Measurements from ENCODE around the gene RARA.
A peak's percentile ranks its signal among the peaks of the same experiment; 100 is the strongest.
"Not testable (repeated sequence)": the region's sequence is repeated elsewhere in the genome, so short reads cannot be mapped to it uniquely, and the experiment has no call there.

The RARA gene

GRCh38 chr17:40361063-40361924 is 52.3 kb downstream of the RARA start:
- DNase-seq = no peak

GRCh38 chr17:40361925-40362695 is 53.1 kb downstream of the RARA start:
- no peak for DNase-seq

- DNase-seq = peak; percentile 64 to 77
Observed at GRCh38 chr17:40362696-40363110, 53.7 kb downstream of the RARA start.

- no peak for DNase-seq
Observed at GRCh38 chr17:40363111-40363827, 54.3 kb downstream of the RARA start.

- no peak for DNase-seq
Observed at GRCh38 chr17:40364121-40364861, 55.3 kb downstream of the RARA start, which contains the start of gene GJD3. TSS of gene GJD3 (minus strand) at chr17:40364737. CDS start at chr17:40363815, 922 bp downstream.

- DNase-seq = no peak
Observed at GRCh38 chr17:40364906-40365305, 55.9 kb downstream of the RARA start.

- no peak for DNase-seq
Observed at GRCh38 chr17:40366076-40366860, 57.3 kb downstream of the RARA start.

GRCh38 chr17:40366861-40367518 is 58.0 kb downstream of the RARA start:
- DNase-seq = no peak

GRCh38 chr17:40367728-40368127 is 58.7 kb downstream of the RARA start:
- not testable (repeated sequence) for DNase-seq

GRCh38 chr17:40369923-40370322 is 60.9 kb downstream of the RARA start:
- no peak for DNase-seq

GRCh38 chr17:40371261-40371929 is 62.4 kb downstream of the RARA start:
- peak in 1 of 2 experiments; percentile 40 for DNase-seq

- no peak for DNase-seq
Observed at GRCh38 chr17:40372031-40372430, 63.1 kb downstream of the RARA start.

GRCh38 chr17:40372644-40373043 is 63.7 kb downstream of the RARA start:
- DNase-seq = not testable (repeated sequence)

GRCh38 chr17:40373324-40373723 is 64.3 kb downstream of the RARA start:
- no peak for DNase-seq

- DNase-seq = no peak
Observed at GRCh38 chr17:40373999-40374398, 65.0 kb downstream of the RARA start.

- no peak for DNase-seq
Observed at GRCh38 chr17:40374821-40375498, 66.0 kb downstream of the RARA start.

GRCh38 chr17:40375786-40376185 is 66.8 kb downstream of the RARA start:
- not testable (repeated sequence) for DNase-seq

GRCh38 chr17:40376541-40376940 is 67.6 kb downstream of the RARA start:
- DNase-seq = not testable (repeated sequence)

- no peak for DNase-seq
Observed at GRCh38 chr17:40377832-40378231, 68.9 kb downstream of the RARA start.

GRCh38 chr17:40378966-40379365 is 70.0 kb downstream of the RARA start:
- DNase-seq = no peak
